Amniotic epithelial cell (primary cell): ENCODE measurements around the gene RPL6.
"Not testable (repeated sequence)": the region's sequence is repeated elsewhere in the genome, so short reads cannot be mapped to it uniquely, and the experiment has no call there.

ENCODE experiments used
- DNase-seq: peaks from one replicate; pipeline ENCODE4 v3.0.0-alpha.2; 2010; ENCODE audit warnings: low read depth

Gene RPL6

GRCh38 chr12:112419297-112420133 is 10.1 kb upstream of the RPL6 start:
- DNase-seq, result peak; percentile 84

DNA sequence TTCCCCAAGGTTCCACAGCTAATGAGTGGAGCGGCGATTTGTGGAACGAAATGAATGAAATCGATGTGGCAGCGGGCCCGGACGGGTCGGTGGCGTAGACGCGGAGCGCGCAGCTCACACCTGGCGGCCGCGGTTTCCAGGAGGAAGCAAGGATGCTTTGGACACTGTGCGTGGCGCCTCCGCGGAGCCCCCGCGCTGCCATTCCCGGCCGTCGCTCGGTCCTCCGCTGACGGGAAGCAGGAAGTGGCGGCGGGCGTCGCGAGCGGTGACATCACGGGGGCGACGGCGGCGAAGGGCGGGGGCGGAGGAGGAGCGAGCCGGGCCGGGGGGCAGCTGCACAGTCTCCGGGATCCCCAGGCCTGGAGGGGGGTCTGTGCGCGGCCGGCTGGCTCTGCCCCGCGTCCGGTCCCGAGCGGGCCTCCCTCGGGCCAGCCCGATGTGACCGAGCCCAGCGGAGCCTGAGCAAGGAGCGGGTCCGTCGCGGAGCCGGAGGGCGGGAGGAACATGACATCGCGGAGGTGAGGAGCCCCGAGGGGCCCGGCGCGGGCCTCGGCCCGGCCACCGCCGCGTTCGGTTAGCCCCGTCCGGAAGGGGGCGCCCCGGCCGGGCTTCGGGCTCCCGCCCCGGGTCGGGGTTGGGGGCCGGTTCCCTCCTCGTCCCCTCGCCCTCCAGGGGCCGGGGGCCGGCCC is 9.3 kb upstream of the RPL6 start, which contains the start of gene PTPN11:
PTPN11 (plus strand) TSS at position 340 of the 689 bp plus-strand sequence; CDS start at position 505, 165 bp downstream.
- peak; percentile 62 for DNase-seq

GRCh38 chr12:112418273-112418607 is 8.8 kb upstream of the RPL6 start:
- DNase-seq, result no peak

DNA sequence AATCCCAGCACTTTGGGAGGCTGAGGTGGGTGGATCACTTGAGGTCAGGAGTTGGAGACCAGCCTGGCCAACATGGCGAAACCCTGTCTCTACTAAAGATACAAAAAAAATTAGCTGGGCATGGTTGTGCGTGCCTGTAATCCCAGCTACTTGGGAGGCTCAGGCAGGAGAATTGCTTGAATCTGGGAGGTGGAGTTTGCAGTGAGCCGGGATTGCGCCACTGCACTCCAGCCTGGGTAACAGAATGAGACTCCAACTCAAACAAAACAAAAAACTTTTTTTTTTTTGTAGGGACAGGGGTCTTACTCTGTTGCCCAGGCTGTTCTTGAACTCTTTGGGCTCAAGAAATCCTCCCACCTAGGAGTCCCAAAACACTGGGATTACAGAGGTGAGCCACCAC is 6.1 kb upstream of the RPL6 start:
- DNase-seq, result not testable (repeated sequence)

DNA sequence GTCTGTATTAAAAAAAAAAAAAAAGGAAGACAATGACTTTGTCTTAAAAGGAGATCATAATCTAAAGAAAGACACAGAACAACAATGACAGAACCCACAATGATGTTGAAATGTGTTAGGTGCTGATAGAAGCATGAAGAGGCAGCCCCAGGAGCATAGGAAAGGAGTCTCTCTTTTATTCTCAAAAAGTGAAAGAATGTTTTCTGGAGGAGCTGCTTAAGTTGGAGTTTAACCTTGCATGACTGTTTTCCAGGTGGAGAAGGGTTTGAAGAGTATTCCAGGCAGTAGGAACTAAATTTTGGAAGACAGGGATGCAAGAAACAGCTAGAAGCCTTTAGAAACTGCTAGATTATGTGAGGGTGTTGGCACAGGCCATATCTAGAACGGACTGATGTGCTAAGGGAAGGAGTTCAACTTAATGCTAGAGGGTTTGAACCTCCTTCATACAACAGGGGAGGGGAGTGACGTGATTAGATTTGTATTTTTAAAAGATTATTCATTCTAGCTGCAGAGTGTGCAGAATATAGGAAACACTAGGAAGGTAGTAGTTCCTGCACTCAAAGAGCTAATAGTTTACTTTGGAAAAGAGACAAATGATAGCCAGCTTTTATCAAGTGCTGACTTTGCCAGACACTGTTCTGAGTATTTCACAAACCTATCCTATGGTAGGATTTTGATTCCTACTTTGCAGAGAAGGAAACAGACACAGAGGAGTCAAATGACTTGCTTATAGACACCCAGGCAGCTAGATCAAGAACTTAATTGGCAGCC is 4.6 kb upstream of the RPL6 start:
- DNase-seq, result no peak

DNA sequence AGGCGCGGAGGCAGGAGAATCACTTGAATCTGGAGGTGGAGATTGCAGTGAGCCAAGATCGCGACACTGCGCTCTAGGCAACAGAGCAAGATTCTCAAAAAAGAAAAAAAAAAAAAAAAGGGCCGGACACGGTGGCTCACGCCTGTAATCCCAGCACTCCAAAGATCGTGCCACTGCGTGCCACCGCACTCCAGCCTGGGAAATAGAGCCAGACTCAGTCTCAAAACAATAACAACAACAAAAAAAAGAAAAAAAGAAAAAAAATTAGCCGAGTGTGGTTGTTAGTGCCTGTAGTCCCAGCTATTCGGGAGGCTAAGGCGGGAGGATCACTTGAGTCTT is 470 bp upstream of the RPL6 start:
- DNase-seq, result no peak

DNA sequence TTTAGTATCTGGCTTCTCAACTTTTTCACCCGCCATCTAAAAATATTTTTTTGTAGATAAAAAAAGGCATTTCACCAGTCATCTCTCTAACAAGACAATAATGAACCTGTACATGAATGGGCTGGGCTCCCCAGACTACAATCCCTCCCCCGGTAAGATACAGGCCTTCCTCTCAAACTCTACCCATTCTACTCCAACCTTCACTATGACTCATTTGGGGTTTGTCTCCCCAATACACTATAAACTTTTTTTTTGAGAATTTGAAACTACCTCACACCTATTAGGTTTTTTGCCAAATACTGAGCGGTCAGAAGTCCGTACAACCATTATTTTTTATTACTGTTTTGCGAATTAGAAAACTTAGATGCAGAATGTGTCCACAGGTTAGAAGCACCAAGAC is 784 bp downstream of the RPL6 start:
- no peak for DNase-seq

DNA sequence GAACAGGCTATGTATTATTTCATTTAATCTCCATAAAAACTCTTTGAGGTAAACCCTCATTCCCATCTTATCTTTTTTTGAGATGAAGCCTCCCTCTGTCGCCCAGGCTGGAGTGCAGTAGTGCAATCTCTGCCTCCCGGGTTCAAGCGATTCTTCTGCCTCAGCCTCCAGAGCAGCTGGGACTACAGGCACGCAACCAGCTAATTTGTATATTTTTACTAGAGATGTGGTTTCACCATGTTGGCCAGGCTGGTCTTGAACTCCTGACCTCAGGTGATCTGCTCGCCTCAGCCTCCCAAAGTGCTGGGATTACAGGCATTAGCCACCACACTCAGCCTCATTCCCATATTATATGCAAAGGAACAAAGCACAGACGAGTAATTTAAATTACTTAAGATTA is 1.7 kb downstream of the RPL6 start:
- DNase-seq, result not testable (repeated sequence)

GRCh38 chr12:112406519-112407488 is 2.6 kb downstream of the RPL6 start:
- DNase-seq, result no peak

DNA sequence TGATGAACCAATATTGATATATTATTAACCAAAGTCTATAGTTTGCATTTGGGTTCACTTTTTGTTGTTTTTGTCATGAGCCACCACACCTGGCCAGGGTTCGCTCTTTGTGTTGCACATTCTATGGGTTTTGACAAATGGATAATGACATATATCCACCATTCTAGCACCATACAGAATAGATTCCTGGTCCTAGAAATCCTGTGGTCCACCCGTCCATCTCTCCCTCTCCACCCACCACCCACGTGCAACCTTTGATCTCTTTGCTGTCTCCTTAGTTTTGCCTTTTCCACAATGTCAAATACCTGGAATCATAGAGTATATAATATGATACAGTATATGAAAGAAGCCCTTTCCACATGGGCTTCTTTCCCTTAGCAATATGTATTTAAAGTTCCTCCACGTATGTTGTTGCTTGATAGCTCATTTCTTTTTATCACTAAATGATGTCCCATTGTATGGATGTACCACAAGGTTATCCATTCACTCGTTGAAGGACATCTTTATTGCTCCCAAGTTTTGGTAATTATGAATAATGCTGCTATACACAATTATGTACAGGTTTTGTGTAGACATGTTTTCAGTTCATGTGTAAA is 7.4 kb downstream of the RPL6 start:
- no peak for DNase-seq

DNA sequence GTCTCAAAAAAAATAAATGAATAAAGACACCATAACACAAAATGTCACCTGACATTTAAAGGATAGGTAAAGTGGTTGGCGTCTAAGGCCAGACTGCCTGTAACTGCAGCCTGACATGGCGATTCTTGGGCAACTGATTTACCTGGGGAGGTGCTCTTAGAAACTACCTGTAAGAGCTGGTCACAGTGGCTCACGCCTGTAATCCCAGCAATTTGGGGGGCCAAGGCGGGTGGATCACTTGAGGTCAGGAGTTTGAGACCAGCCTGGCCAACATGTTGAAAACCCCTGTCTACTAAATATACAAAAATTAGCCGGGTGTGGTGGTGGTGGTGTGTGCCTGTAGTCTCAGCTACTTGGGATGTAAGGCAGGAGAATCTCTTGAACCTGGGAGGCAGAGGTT is 8.4 kb downstream of the RPL6 start:
- DNase-seq, result no peak

DNA sequence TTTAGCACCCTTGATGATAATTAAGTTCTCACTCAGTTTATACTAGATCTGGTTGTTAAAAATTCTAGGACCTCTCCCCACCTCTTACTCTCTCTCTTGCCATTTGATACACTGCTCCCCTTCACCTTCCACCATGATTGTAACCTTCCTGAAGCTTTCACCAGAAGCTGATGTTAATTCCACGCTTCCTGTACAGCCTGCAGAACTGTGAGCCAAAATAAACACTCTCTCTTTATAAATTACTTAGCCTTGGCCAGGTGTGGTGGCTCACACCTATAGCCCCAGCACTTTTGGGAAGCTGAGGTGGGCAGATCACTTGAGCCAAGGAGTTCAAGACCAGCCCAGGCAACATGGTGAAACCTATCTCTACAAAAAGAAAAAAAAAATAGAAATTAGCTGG is 16.1 kb downstream of the RPL6 start:
- DNase-seq, result no peak

- not testable (repeated sequence) for DNase-seq
Observed at GRCh38 chr12:112389922-112390654, 19.3 kb downstream of the RPL6 start.

GRCh38 chr12:112389228-112389627 is 20.2 kb downstream of the RPL6 start:
- no peak for DNase-seq

DNA sequence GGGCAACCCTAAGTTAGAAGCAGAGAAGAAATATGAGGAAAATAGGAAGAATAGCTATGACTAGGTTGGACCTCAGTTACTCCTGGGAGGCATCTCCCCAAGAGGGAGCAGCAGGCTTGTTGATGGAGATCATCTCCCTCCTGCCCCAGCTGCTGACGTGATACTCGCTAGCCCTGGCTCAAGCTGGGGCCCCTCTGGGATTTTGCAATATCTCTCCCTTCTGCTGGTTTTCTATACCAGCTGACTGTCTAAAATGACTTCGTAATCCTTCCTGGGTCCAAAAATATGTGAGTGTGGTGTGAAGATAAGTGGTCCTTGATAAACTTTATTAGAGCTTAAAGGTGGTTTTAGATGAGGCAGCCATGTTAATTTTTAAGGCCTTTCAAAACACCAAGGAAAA is 22.7 kb downstream of the RPL6 start:
- DNase-seq, result peak; percentile 99

GRCh38 chr12:112382866-112383265 is 26.5 kb downstream of the RPL6 start:
- no peak for DNase-seq

GRCh38 chr12:112381883-112382796 is 27.3 kb downstream of the RPL6 start, which contains the start of gene HECTD4:
TSS of gene HECTD4 (minus strand) at chr12:112382431. CDS start at chr12:112382128, 303 bp downstream.
- peak; percentile 73 for DNase-seq

GRCh38 chr12:112381406-112381882 is 28.0 kb downstream of the RPL6 start:
- DNase-seq, result no peak
